H54 (cell line): ENCODE measurements around the gene SVOP.

Experiments
- DNase-seq: peaks from one replicate; pipeline ENCODE4 v3.0.0; 2011; ENCODE audit warnings: low spot score, mixed read lengths; ENCODE audit not compliant: insufficient read length
- FAIRE-seq: peaks from 3 replicates; lab custom pipeline; 2011; peaks lifted over from hg19 to GRCh38; lab: Jason Lieb, UNC
- POLR2A ChIP-seq: IDR thresholded peaks from 2 replicates; pipeline ENCODE4 v1.6.1; 2011; ENCODE audit warnings: low read depth, mild to moderate bottlenecking, low read length

The SVOP gene

DNA sequence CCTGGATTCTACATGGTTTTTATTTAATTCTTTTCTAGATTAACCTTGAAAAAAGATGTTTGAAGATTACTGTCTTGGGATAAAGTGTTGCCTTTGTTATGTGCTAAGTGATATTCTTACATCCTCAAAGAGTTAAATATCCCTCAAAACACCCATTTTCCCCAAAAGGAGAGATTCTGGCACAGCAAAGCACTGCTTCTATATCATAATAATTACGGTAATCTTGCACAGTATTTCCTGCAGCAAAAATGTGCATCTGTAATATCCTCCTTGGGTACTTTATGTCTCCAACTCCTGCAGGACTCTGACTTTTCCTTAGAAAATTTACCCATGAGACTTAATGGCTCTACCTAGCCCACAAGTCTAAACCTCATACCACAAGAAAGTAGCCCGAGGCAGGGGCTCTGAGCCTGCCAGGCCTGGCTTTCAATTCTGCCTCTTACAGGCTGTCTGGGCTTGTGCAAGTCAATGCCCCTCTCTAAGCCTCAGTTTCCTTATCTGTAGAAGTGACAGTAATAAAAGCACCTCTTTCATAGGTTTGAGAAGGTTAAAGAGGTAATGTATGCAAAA is 45.8 kb downstream of the SVOP start:
- no peak for TF ChIP-seq POLR2A

DNA sequence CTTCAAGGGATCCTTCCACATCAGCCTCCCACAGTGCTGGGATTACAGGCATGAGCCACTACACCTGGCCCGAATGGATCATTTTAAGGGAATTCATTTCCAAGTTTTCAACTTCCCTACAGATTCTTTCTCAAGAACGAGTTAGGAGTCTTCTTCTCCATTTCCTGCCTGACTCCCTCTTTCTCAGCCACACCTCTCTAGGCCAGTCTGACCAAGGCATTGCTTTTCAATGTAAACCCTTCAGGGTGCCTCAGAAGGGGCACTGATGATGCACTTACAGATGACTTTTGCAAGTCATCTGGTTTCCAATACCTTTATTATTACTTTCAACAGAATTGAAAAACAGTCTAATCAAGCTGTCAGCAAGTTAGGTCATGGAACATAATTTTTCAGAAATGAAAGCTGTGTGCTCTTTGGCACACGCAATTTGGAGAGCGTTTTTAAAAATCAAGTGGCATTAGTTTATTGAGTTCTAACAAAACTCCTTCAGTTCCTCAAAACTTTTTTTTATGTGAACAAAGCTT is 47.2 kb downstream of the SVOP start:
- no peak for FAIRE-seq
- no peak for DNase-seq
- no peak for TF ChIP-seq POLR2A

More for the DNA sequence above, 45.8 kb downstream of the SVOP start:
- DNase-seq (no peak), FAIRE-seq (no peak)

DNA sequence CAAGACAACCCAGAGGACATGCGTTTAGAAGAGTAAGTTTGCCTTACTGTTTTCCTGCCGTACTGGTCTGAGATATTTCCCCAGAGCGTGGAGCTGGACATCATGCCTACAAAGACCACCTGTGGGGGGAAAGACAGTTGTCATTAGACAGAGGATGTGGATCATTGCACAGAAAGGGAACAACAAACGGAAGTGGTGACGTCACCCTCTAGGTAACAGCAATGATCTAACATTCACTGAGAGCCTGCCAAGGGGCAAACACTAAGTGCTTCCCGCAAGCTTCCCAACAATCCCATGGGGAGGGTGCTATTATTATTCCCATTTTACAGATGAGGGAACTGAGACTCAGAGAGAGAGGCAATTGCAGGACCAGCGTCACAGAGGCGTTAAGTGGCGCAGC is 48.5 kb downstream of the SVOP start:
- no peak for DNase-seq
- TF ChIP-seq POLR2A = no peak
- FAIRE-seq = no peak

DNA sequence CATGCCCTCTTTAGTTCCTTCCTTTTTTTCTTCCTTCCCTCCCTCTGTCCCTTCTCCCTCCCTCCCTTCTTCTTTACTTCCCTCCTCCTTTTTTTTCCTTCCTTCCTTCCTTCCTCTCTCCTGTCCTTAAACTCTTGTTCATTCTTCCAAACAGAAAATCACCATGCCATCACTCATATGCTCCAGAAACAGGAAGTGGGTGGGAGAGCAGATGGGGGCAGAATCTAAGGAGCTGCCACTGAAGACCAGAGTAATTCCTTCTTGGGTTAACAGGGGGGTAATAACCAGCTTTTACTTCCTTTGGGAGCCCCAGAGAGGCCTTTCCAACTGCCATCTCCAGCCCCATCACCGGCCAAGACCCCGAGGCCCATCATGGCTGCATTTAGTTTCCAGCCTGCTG is 51.2 kb downstream of the SVOP start:
- FAIRE-seq (no peak), DNase-seq (no peak)
- no peak for TF ChIP-seq POLR2A

DNA sequence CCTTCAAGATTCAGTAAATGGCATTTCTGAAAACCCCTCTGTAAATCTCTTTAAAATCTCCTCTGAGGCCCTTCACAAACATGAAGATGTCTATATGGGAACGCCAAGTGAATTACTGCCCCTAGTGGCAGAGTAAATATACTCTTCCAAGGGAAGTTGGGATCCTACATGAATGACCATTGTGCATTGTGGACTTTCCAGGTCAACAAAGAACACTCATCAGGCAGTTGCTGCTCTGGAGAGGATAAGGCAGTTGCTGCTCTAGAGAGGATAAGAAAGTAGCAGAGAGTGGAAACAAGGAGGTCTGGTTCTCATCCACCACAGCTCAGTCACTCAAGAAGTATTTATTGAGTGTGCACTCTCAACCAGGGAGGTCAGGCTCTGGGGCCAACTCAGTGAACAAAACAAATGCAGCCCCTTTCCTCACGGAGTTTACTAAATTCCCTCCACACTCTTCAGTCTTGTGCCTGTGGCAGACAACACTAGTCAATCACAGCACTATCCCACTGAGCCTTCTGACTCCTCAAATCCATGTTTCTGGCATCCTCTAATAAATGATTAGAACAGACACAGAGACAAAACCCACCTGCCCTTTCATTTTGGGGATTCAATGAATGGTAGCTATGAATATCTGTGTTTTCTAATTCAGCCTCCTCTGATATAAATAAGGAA is 52.9 kb downstream of the SVOP start:
- DNase-seq (no peak), FAIRE-seq (no peak)
- no peak for TF ChIP-seq POLR2A

DNA sequence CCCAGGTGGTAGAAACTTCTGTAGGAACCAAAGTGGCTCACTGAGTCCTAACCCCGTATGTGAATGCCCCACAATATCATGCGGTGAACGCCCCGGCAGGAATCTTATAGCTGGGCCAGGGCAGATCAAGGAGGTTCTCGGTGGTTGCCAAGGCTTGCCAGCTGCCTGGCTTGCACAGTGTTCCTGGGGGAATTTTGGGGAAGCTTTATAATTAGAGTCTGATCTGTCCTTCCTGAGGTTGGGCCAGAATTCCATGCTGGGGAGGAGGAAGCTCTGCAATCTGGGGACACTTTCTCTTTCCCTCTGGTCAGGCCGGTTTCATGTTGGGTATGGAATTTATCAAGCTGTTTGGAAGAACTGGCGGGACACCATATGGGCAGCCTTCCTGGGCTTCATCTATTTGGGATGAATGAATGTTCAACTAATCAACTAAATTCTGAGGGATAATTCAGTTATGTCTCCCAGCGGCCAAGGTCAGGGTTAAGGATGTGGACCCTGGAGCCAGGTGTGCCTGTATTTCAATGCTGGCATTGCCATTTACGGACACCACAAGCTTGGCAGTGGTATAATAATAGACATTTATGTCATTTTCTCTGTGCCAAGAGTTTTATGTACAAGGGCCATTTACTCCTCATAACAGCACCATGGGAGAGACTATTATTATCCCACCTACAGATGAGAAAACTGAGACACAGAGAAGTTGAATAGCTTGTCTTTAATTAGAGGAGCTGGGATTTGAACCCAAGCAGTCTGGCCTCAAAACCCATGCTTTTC is 54.3 kb downstream of the SVOP start:
- no peak for DNase-seq
- FAIRE-seq = no peak
- TF ChIP-seq POLR2A = no peak

DNA sequence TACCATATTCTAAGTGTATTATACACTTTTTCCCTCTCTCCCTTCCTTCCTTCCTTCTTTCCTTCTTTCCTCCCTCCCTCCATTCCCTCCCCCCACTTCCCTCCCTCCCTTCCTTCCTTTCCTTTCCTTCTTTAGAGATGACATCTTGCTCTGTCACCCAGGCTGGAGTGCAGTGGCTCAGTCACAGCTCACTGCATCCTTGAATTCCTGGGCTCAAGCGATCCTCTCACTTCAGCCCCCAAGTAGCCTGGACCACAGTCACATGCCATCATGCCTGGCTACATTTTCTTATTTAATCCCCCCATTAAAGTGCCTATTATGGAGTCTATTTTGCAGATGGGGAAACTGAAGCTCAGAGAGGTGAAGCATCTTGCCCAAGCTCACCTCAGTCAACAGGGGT is 55.0 kb downstream of the SVOP start:
- FAIRE-seq (no peak), DNase-seq (no peak)
- no peak for TF ChIP-seq POLR2A

DNA sequence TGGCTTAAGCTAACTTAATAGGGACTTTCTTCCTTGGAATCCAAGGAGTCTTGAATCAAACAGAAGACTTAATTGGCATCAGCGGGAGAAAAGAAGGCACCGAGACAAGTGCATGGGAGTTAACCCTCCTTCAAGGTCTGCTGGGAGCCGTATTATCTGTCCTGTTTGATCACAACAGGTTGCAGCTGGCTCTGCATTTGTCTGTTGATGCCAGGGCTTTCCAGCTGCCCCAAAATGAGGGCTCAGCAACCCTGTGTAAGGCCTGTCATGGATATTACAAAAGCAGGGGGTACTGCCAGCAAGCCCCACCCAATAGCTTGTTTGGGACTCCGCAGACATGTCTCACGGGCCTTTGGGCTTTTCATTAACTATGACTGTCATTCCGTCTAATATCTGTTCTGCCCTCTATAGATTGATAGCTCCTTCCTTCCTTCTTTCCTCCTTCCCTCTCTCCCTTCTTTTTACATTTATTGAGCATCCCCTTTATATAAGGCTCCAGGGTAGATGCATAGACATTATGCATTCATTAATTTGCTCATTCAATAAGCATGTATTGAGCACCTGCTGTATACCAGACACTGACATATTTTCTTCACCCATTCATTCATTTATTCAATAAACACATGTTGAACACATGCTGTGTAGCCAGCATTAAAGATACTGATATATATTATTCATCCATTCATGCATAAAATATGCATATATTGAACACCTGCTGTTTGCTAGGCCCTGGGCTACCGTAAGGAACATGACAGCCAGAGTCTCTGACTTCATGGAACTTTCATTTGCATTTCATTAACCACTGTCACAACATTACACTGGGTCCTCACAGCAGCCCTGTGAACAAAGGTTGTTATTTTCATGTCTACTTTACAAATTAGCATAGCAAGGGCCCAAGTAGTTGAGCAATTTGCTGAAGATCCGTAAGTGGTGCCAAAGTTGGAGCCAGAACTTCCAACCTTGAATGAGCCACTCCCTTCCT is 56.2 kb downstream of the SVOP start:
- no peak for DNase-seq
- TF ChIP-seq POLR2A = no peak
- no peak for FAIRE-seq

DNA sequence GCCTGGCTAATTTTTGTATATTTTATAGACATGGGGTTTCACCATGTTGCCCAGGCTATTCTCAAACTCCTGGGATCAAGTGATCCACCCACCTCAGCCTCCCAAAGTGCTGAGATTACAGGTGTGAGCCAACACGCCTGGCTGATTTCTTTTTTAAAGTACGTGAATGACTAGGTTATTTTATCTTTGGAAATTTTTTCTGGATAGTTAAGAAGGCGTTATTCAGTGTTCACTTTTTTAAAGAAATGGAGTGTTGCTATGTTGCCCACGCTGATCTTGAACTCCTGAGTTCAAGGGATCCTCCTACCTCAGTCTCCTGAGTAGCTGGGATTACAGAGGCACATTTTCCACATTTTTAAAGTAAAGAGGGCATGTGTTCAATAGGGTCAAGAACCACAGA is 58.6 kb downstream of the SVOP start:
- FAIRE-seq = no peak
- no peak for TF ChIP-seq POLR2A

DNA sequence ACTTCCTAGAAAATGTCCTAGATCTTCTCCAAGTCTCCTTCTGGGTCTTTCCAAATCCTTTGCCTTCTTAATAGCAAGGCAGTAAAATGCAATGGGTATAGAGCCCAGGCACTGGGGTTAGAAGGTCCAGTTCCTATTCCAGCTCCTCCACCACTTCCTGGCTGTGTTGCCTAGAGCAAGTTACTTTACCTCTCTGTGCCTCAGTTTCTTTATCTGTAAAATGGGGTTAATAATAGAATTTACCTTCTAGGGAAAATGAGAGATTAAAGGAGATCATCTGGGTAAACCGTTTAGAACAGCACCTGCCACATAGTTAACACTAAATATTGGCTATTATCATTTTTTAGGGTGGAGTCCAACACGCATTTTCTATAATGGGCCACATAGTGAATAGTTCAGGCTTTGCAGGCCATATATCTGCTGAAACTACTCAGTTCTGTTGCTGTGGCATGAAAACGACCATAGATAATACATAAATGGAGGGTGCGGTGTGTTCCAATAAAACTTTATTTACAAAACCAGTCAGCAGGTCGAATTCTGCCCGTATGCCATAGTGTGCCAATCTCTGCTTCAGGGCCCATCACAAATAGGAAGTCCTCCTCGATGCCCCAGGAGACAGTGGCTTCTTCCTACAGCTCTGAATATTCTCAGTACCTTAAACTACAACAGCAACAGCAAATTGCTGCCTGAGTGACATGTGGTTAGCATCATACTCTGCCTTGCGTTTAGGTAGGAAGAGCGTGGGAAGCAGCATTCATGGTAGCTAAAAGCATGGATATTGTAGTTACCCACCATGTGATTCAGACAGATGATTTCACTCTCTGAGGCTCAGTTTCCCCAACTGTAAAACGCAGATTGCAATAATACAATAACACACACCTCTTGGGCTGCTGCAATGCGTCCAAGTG is 60.9 kb downstream of the SVOP start:
- DNase-seq = no peak
- TF ChIP-seq POLR2A = no peak
- FAIRE-seq = no peak

More for the DNA sequence above, 58.6 kb downstream of the SVOP start:
- no peak for DNase-seq

DNA sequence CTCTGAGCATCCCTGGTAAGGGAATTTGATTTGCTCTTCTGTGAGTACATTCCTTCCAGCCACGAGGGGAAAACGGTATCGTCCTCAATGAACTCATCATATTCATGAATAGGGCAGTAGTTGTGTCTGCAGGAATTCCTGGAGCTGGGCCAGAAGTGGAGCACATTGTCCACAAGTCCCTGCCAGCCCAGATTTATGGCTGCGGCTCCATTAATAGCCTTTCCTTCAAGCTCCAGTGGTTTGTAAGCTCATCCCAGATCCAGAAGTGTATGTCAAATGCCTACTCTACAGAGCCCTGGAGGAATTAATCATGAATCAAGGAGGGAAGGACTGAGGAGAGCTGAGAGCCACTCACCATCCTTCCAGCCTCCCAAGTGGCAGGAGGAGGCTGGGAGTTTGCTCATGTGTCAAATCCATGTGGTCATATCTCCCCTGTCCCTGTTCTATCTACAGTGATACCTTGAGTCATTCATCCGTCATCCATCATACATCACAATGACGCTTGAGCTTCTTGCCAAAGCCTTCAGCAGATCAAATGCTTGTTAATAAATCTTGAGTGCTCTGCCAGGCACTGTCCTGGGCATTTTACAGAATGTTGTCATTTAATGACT is 65.5 kb downstream of the SVOP start:
- TF ChIP-seq POLR2A = no peak
- DNase-seq (no peak), FAIRE-seq (no peak)
